GM12892 (cell line): ENCODE data around the gene GNG2.

Experiments used
- POLR2A ChIP-seq: IDR thresholded peaks from 2 replicates; pipeline ENCODE4 v1.6.1; 2011; ENCODE audit warnings: low read depth, low read length, control low read depth
- POLR2AphosphoS5 ChIP-seq: IDR thresholded peaks from 2 replicates; pipeline ENCODE4 v1.6.1; 2011; ENCODE audit warnings: low read depth, low read length, control low read depth

DNA sequence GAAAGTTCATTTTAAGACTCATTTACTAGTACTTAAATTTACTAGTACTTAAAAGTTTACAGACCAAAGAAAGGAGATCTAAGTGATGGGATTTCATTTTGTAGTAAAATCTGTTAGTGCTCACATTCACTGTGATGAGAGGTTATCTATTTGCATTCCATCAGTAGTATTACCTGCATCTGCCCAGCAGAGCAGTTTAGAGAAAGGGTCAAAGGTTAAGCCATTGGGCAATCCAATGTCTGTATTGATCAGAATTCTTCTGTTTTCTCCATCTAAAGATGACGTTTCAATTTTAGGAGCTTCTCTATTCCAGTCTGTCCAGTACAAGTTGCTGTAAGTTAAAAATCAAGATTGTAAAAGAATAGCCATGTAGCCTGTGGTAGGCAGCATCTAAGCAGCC lies 147.2 kb downstream of the GNG2 start:
- TF ChIP-seq POLR2A (no peak), POLR2AphosphoS5 (no peak)
